GM21423 (cell line): ENCODE measurements around the gene GXYLT1.
A peak's percentile ranks its signal among the peaks of the same experiment; 100 is the strongest.
"Not testable (repeated sequence)": the region's sequence is repeated elsewhere in the genome, so short reads cannot be mapped to it uniquely, and the experiment has no call there.

Experiments used
- ATAC-seq: cut with Tn5 transposase; IDR thresholded peaks from one replicate; pipeline ENCODE4 v1.9.1; 2021; ENCODE audit warnings: mild to moderate bottlenecking, moderate library complexity; ENCODE audit not compliant: unreplicated experiment

The GXYLT1 gene

DNA sequence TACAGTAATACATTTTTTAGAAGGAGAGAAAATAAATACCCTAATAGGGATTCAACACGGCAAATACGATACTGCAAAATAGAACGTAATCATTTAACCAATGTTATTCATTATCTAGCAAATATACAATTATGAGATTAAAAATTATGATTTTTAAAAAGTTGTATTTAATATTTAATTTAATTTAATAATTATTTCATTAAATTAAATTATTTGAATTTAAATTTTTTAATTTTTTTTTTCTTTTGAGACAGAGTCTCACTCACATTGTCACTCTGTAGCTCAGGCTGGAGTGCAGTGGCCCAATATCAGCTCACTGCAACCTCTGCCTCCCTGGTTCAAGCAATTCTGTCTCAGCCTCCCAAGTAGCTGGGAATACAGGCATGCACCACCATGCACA is 42.0 kb downstream of the GXYLT1 start:
- no peak for ATAC-seq

DNA sequence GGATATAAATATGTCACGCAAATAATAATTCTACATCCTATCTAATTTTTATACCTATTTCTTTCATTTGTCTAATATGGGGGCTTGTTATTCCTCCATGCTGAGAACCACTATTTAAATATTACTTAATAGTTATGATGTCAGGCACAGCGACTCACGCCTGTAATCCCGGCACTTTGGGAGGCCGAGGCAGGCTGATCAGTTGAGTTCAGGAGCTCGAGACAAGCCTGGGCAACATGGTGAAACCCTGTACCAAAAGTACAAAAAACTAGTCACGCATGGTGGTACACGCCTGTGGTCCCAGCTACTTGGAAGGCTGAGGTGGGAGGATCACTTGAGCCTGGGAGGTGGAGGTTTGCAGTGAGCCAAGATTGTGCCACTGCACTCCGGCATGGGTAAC is 45.2 kb downstream of the GXYLT1 start:
- no peak for ATAC-seq

DNA sequence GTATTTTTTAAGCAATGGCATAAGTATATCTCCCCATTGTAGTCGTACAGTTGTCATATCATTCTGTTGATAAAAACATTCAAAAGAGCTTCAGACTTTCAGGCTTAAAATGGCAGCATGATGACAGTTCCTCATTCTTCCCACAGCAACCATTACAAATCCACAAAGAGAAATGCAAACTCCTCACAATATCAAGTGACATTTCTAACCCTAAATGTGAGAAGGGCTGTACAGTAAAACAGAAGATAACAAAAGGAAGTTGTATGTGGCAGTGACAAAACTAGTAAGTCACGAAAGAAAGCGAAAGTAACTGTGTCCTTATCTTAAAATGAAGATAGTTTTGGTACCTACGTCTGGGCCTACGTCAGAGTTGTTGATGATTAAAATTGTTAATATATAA is 46.7 kb downstream of the GXYLT1 start:
- ATAC-seq = peak; percentile 94

DNA sequence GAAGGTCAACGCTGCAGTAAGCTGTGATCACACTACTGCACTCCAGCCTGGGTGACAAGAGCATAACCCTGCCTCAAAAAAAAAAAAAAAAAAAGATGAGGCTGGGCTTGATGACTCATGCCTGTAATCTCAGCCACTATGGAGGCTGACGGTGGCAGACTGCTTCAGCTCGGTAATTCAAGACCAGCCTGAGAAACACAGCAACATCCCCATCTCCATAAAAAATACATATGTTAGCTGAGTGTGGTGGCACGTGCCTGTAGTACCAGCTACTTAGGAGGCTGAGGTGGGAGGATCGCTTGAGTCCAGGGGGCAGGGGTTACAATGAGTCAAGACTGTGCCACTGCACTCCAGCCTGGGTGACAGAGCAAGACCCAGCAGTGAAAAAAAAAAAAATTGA is 50.4 kb downstream of the GXYLT1 start:
- no peak for ATAC-seq

DNA sequence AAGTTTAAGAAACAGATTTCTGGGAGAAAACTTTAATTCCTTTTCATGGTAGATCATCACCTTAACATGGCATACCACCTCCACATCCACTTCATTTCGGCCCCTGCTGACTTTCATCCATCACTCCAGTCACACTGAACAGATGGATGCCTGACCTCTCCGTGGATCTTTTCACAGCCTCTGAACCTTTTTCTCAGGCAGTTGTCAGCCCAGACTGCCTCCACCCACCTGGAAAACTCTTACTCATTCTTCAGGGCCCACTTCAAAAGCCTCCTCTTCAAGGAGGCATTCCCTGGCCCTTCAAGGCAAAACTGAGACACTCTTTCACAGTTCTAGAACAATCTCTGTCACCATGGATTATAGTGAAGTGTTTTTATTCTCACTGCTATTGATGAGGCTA is 52.9 kb downstream of the GXYLT1 start:
- ATAC-seq = no peak

DNA sequence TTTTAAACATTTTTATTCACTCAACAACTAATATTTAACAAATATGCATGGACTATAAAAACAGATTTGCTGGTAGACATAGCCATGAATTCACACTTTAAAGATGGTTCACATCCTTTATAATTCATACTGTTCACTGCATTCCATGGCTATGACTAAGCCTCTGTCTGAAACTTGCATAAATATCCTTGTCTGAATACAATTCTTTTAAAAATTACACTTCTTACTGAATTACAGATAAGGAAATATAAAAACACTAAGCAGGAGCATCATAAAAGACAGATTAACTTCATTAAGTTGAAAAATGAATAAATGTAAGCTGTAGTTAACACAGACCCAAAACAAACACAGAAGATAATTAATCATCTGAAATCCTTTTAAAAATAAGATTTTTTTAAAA is 53.8 kb downstream of the GXYLT1 start:
- ATAC-seq = no peak

DNA sequence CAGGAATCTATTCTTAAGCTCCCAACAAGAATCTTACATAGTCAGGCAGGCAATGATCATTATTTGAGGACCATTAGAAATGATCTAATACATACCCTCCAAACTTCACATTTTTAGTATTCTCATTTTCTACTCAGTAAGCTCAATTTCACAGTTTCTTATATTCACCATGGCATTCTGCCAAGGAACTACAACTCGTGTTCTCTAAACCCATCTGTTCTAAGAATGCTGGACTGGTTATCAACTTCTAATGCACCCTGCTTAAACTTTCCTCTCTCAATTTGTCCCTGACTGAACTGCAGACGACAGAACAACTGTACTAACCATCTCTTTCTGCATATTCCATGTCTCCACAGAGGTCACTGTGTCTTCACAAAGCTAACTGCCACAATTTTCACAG is 58.6 kb downstream of the GXYLT1 start:
- ATAC-seq = no peak

DNA sequence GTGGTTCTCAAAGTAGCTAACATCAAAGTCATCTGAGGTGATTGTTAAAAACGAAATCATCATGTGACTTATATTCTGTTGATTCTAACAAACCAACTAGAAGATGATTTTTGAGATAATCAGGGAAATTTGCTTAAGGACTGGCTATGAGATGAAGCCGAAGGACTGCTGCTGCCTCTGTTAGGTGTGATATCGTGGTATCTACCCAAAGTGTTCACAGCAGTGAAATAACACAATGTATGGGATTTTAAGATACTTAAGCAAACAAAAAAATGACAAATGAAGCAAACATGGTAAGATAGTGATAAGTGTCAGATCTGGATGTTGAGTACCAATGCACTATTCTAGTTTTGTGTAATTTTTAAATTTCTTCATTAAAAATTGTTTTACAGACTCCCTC is 59.1 kb downstream of the GXYLT1 start:
- ATAC-seq = no peak

DNA sequence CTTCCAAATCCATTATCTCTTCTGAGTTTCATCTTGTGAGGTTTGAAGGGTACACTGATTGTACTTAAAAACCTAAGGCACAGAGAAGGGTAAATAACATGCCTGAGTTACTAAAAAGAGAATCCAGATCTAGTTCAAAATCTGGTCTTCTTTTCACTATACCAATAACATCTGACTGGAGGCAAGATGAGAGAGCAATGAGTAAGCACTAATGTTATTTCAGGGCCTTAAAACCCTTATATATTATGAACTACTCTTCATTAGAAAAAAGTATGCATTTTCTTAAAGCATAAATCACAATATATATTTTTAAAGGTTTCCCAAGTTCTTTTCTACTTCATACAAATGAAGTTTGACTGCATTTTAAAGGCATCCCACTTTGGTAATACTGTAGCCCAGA is 60.2 kb downstream of the GXYLT1 start:
- no peak for ATAC-seq

DNA sequence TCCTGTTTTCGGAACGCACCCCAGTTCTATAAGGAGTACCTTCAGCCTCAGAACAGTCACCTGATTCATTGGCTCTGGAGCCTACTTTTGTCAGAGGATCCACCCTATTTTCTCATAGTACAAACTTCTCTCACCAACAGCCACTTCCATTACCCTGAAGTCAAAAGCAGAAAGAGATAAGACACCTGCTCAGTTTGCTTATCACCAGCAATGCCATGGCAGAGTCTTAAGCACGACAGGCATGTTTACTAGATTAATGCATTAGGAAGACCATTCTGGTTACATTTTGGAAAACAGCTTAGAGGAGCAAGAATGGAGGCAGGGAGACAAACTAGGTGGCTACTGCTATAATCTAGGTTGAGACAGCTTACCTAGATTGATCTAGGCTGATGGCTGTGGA is 67.7 kb downstream of the GXYLT1 start:
- ATAC-seq = no peak

DNA sequence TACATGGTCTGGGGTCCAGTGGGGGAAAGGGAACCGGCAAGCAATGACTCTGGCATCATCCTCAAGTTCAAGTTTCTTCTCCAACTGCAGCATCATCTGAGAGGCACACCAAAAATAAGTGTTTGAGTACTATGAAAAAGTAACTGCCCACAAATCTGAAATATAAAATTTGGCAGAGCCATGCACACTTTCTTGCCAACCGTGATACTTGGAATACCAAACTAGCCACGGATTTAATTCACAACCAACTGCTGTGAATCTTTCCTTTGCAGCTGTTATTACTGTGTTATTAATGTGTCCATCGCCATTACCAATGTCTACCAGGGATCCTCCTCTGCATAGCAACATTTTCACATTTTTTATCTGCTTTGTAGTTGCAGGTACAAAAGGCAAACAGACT is 74.6 kb downstream of the GXYLT1 start:
- no peak for ATAC-seq

DNA sequence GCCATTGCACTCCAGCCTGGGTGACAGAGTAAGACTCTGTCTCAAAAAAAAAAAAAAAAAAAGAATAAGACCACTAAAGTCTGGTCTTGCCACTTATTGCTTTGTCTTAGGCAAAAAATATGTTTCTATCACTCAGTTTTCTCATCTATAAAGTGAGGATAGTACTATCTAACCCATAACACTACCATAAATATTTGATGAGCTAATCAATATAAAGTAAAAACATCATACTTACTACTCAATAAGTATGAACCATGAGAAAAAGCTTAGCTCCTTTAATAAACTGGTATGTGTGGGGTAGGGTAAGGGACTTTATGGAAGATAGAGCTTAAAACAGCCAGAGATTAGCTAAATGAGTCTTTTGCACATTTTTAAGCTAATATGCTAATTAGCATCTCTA is 85.5 kb downstream of the GXYLT1 start:
- no peak for ATAC-seq

DNA sequence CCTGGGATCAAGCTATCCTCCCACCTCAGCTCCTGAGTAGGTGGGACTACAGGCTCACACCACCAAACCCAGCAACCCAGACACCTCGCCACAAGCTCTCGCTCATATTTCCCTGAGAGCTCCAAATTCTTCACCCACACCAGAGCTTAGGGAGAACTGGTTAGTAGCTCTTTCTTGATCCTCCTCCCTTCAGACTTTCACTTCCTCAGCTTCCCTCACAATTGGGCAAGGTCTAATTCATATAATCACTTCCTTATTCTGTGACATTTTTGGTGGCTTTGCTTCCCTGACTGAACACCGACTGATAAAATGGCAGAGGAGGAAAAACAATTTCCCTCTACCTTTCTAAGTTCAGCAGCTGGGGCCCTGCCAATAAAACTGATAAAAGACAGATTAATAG is 88.5 kb downstream of the GXYLT1 start:
- peak; percentile 89 for ATAC-seq

DNA sequence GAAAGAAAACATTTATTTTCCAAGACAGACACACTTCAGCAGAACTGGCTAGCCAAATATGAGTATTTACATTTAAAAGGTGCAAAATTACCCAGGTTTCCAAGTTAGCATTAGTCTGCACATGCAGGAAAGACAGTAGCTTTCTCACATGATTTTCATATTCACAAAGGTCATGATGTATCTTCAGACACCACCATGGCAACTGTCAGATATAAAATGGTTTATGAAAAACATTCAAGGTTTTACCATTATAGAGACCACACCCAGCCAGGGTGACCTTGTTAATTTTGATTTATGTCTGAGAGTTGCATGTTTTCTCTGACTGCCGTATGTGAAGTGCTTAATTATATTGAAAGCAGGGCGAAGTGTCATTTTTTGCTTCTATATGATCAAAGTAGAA is 91.2 kb downstream of the GXYLT1 start:
- no peak for ATAC-seq

DNA sequence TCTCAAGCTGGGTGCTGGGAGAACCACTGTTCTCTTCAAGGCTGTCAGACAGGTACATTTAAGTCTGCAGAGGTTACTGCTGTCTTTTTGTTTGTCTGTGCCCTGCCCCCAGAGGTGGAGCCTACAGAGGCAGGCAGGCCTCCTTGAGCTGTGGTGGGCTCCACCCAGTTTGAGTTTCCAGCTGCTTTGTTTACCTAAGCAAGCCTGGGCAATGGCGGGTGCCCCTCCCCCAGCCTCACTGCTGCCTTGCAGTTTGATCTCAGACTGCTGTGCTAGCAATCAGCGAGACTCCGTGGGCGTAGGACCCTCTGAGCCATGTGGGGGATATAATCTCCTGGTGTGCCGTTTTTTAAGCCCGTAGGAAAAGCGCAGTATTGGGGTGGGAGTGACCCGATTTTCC is 95.7 kb downstream of the GXYLT1 start:
- not testable (repeated sequence) for ATAC-seq

DNA sequence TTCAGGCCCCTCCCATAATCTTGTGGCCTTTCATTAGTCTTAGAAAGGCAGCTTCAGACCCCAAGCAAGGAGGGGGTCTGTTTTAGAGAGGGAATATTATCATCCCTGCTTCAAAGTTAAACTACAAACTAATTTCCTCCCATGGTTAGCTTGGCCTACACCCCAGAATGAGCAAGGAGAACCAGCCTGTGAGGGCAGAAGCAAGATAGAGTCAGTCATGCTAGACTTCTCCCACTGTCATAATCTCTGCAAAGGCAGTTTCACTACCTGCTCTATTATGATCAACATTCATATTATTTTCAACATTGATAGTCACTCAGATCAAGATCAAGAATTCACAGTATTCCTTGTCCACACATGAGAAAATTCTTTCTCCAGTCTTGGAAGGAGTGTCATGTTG is 105.1 kb downstream of the GXYLT1 start:
- no peak for ATAC-seq

DNA sequence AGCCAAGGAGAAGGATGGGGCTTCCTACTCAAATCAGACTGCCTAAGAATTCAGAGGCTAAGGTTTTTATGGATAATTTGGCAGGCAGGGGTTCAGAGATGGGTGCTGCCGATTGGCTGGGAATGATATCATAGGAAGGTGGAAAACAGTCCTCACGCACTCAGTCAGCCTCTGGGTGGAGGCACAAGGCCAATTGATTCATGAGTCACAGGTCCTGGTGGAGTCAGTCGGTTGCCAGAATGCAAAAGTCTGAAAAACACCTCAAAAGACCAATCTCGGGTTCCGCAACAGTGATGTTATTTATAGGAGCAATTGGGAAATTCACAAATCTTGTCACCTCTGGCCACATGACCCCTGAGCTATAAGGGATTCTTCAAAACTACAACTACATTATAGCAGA is 105.5 kb downstream of the GXYLT1 start:
- no peak for ATAC-seq

DNA sequence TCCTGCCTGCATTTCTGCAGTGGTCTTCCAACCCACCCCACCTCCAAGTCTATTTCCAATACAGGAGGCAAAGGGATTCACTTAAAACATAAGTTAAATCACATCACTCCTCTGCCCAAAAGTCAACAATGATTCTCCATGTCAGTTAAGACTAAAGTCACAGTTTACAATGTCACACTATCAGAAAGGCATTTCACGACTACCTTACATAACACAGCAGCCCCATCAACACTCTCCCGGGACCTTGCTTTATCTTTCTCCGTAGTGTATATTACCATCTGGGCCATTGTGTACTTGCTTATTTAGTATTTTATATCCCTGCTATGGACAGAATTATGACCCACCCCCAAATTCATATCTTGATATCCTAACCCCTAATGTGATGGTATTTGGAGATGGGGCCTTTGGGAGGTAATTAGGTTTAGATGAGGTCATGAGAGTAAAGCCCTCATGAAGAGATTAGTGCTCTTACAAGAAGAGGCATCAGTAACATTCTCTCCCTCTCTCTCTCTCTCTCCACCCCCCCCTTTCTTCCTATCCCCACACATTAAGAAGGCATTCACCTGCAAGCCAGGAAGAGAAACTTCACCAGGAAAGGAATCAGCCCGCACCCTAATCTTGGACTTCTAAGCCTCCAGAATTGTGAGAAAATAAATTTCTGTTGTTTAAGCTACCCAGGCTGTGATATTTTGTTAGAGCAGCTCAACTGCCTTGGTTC is 112.7 kb downstream of the GXYLT1 start:
- no peak for ATAC-seq
